GM21825 (cell line): ENCODE results near the gene LUZP4.
"Not testable (repeated sequence)": the region's sequence is repeated elsewhere in the genome, so short reads cannot be mapped to it uniquely, and the experiment has no call there.

ENCODE experiments used
- ATAC-seq: cut with Tn5 transposase; IDR thresholded peaks from one replicate; pipeline ENCODE4 v1.9.1; 2021; ENCODE audit warnings: mild to moderate bottlenecking, moderate library complexity; ENCODE audit not compliant: unreplicated experiment

LUZP4 gene

GRCh38 chrX:115333446-115333845 is 43.9 kb downstream of the LUZP4 start:
- ATAC-seq: no peak

GRCh38 chrX:115337491-115338144 is 48.1 kb downstream of the LUZP4 start:
- ATAC-seq: no peak

- ATAC-seq: no peak
These were observed 50.0 kb downstream of the LUZP4 start for GRCh38 chrX:115339441-115340025.

- no peak for ATAC-seq
These were observed 51.9 kb downstream of the LUZP4 start for GRCh38 chrX:115341421-115341820.

GRCh38 chrX:115344885-115345614 is 55.5 kb downstream of the LUZP4 start:
- no peak for ATAC-seq

GRCh38 chrX:115345615-115346014 is 56.1 kb downstream of the LUZP4 start:
- ATAC-seq: no peak

GRCh38 chrX:115346738-115347137 is 57.2 kb downstream of the LUZP4 start:
- ATAC-seq: not testable (repeated sequence)

- no peak for ATAC-seq
These were observed 59.1 kb downstream of the LUZP4 start for GRCh38 chrX:115348446-115349225.

- ATAC-seq: no peak
These were observed 61.3 kb downstream of the LUZP4 start for GRCh38 chrX:115350711-115351381.

GRCh38 chrX:115356369-115356768 is 66.9 kb downstream of the LUZP4 start:
- no peak for ATAC-seq
